GM10266 (cell line): ENCODE data around the gene PXYLP1.
A peak's percentile ranks its signal among the peaks of the same experiment; 100 is the strongest.
"Not testable (repeated sequence)": the region's sequence is repeated elsewhere in the genome, so short reads cannot be mapped to it uniquely, and the experiment has no call there.

ENCODE experiments used
- DNase-seq: peaks from one replicate; pipeline ENCODE4 v3.0.0; 2012; ENCODE audit errors: extremely low spot score
- TF ChIP-seq, protein P1 (sequence below): IDR thresholded peaks from 2 replicates; pipeline ENCODE4 v1.5.1; 2012; ENCODE audit warnings: mild to moderate bottlenecking, low read depth; ENCODE audit not compliant: control insufficient read depth, insufficient read depth; ENCODE audit errors: missing control alignments

The PXYLP1 gene

DNA sequence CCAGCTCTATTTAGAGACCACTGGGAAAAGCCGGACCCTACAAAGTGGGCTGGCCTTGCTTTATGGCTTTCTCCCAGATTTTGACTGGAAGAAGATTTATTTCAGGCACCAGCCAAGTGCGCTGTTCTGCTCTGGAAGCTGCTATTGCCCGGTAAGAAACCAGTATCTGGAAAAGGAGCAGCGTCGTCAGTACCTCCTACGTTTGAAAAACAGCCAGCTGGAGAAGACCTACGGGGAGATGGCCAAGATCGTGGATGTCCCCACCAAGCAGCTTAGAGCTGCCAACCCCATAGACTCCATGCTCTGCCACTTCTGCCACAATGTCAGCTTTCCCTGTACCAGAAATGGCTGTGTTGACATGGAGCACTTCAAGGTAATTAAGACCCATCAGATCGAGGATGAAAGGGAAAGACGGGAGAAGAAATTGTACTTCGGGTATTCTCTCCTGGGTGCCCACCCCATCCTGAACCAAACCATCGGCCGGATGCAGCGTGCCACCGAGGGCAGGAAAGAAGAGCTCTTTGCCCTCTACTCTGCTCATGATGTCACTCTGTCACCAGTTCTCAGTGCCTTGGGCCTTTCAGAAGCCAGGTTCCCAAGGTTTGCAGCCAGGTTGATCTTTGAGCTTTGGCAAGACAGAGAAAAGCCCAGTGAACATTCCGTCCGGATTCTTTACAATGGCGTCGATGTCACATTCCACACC is 60.9 kb downstream of the PXYLP1 start:
- TF ChIP-seq, protein P1, sequence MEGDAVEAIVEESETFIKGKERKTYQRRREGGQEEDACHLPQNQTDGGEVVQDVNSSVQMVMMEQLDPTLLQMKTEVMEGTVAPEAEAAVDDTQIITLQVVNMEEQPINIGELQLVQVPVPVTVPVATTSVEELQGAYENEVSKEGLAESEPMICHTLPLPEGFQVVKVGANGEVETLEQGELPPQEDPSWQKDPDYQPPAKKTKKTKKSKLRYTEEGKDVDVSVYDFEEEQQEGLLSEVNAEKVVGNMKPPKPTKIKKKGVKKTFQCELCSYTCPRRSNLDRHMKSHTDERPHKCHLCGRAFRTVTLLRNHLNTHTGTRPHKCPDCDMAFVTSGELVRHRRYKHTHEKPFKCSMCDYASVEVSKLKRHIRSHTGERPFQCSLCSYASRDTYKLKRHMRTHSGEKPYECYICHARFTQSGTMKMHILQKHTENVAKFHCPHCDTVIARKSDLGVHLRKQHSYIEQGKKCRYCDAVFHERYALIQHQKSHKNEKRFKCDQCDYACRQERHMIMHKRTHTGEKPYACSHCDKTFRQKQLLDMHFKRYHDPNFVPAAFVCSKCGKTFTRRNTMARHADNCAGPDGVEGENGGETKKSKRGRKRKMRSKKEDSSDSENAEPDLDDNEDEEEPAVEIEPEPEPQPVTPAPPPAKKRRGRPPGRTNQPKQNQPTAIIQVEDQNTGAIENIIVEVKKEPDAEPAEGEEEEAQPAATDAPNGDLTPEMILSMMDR, result no peak
- DNase-seq, result no peak

DNA sequence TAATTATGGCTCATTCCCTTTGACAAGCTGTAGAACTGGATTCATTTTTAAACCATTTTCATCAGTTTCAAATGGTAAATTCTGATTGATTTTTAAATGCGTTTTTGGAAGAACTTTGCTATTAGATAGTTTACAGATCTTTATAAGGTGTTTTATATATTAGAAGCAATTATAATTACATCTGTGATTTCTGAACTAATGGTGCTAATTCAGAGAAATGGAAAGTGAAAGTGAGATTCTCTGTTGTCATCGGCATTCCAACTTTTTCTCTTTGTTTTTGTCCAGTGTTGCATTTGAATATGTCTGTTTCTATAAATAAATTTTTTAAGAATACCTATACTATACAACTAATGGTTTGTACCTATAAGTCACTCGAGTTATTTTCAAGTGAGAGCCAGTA is 62.7 kb downstream of the PXYLP1 start:
- TF ChIP-seq, protein P1, result no peak
- DNase-seq, result no peak

DNA sequence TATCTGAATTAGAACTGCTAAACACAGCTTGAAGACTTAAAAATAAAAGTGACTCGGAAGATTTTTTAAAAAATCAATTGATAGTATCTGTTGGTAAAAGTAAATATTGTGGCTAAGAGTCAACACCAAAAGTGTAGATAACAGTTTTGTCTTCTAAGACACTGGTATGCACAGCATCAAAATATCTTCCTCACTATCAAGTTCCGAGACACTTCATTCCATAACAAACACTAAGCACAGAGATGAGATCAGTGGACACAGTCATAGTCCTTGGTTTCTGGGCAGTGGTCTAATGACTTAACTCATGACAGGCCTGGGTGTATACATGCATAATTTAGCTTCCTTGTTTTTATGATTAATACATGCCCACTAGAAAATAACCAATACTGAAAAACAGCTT is 63.2 kb downstream of the PXYLP1 start:
- no peak for DNase-seq
- TF ChIP-seq, protein P1, result no peak

DNA sequence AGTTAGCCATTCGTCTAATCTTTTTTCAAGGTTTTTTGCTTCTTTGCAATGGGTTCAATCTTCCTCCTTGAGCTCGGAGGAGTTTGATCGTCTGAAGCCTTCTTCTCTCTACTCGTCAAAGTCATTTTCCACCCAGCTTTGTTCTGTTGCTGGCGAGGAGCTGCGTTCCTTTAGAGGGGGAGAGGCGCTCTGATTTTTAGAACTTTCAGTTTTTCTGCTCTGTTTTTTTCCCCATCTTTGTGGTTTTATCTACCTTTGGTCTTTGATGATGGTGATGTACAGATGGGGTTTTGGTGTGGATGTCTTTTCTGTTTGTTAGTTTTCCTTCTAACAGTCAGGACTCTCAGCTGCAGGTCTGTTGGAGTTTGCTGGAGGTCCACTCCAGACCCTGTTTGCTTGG is 68.8 kb downstream of the PXYLP1 start:
- not testable (repeated sequence) for DNase-seq

DNA sequence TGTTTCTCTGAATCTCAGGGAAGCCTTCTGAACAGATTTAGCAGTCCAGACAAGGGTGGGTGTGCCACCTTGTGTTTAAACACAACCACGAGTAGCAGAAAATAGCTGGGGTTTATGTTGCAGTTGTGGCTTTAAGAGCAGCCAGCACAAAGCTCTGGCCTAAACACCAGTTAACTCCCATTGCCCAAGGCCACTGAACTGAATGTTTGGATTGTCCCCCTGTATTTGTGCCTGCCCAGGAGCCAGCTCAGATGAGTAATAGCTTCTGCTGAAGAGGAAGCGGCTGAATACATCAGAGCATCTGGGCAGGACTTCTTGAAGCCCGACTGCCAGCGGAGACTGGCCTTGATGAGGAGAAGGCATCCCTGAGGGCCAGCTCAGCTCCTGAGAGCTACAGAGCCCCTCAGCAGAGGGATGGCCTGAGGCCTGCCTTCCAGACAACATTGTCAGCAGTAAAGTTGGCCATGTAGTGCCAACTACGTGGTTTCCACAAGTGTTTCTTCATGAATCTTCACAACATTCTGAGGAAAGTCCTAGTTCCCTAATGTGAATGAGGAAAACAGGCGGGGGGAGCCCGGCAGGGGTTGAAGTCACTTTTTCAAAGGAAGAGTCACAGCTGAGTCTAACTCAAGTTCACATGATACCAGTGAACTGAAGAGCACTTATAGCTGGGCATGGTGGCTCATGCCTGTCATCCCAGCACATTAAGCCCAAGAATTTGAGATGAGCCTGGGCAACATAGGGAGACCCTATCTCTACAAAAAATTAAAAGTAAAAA is 70.9 kb downstream of the PXYLP1 start:
- TF ChIP-seq, protein P1, result no peak
- DNase-seq, result no peak

DNA sequence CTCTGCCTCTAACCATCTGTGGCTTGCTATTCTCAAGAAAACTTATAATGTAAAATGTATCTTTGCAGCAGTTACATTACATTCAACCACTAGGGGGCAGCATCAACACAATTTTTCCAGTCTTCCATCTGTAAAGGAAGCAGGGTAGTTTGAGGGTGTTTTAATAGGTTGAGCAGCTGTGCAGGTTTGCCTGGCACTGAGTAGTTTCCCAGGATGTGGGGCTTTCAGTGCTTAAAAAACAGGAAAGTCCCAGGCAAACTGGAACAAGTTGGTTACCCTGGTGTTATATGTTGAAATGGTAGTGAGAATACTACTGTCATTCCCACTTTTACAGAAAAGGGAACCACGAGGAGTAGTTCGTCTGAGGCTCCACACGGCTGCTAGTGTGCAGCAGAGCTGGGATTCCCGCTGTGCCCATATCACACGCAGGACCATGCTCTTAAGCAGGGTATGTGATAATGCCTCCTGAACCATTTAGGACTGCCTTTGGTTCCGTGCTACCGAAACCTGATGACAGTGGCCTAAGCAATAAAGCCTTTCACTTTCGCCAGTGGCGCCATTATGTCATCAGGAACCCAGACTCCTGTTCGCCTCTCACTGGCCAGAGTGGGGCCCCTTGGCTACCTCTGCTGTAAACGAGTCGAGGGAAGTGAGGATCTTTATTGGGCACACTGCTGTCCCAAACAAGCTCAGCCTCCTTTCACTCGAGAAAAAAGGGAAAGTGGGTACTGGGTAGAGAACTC is 72.0 kb downstream of the PXYLP1 start:
- TF ChIP-seq, protein P1, result peak; percentile 68
- DNase-seq, result peak; percentile 69

DNA sequence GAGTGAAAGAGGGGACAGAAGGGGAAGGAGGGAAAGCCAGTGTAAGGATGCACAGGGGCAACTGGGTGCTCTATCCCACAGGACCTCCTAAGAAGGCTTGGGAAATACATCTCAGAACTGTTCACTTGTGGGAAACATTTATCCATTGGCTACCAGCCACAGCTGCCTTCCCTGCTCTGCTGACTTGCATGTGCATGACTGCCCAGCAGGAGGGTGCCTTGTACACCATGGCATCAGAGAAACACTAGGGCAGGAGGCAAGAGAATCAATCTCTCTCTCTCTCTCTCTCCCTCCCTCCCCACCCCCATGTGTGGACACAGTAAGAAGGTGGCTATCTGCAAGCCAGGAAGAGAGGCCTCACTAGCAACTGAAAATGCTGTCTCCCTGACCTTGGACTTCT is 73.8 kb downstream of the PXYLP1 start:
- TF ChIP-seq, protein P1, result no peak
- DNase-seq, result no peak
